Mucosa of descending colon (tissue), 3 donors: Measurements from ENCODE around the gene C11orf91. TPM values are rescaled to one million over a fixed set of nuclear protein-coding genes. Genes with fewer than 3 reads are reported as not detected.
"Not testable (repeated sequence)": the region's sequence is repeated elsewhere in the genome, so short reads cannot be mapped to it uniquely, and the experiment has no call there.

Experiments
- ATAC-seq: fragments of 200-7000 bp; cut with Tn5 transposase; one replicate; pipeline ENCODE4 v1.9.1; 2020; ENCODE audit warnings: mild to moderate bottlenecking, moderate library complexity
- DNase-seq, 3 donors: peaks; one replicate each; pipeline ENCODE4 v3.0.0-alpha.2; 2020
- H3K36me3 ChIP-seq: fragments of 200-600 bp; one replicate; pipeline ENCODE4 v1.8.0; 2021; ENCODE audit warnings: low read depth, mild to moderate bottlenecking
- H3K4me1 ChIP-seq: fragments of 200-600 bp; one replicate; pipeline ENCODE4 v1.8.0; 2021; ENCODE audit warnings: low read depth, mild to moderate bottlenecking
- H3K4me3 ChIP-seq: fragments of 200-600 bp; one replicate; pipeline ENCODE4 v1.8.0; 2021; ENCODE audit warnings: mild to moderate bottlenecking
- H3K9me3 ChIP-seq: fragments of 200-600 bp; one replicate; pipeline ENCODE4 v1.8.0; 2021; ENCODE audit warnings: mild to moderate bottlenecking
- CTCF ChIP-seq: fragments of 200-600 bp; IDR thresholded peaks from one replicate; pipeline ENCODE4 v1.8.0; 2022; ENCODE audit warnings: antibody characterized with exemption, mild to moderate bottlenecking
- intact Hi-C, 2 donors: fragments of 100-400 bp; cut with DNase I in 1 of 2; cut with micrococcal nuclease in 1 of 2; formaldehyde crosslinking; loops; one replicate each; pipeline versions ENCODE4 v1.11.0 to v1.11.1; 2022; cut with DNase I, micrococcal nuclease
- total RNA-seq, 3 donors: library from RNA; stranded (reverse); fragmentation: NEBNext Ultra II Directional in 2 of 3; extraction: Animal tissue kit (Norgen Biotek cat#: 25700) in 2 of 3; gene quantifications; one replicate each; pipeline versions ENCODE4 v1.2.1 to v1.2.4, GENCODE V29; 2021 to 2023
- donor health status: DM: no; HTN: no; CAD: no; lungs with moderate emphysema.
- donor health status: DM: no; HTN: no; CAD: no.
- donor health status: DM: no; HTN: yes; CAD: no.

C11orf91 gene
- total RNA-seq, 3 donors from 2014 or later: 0.51 to 0.70 (median 0.58) TPM

- ATAC-seq: no peak
- Histone ChIP-seq H3K4me1 (peaks cover 38% of the 10 kb centered on the region), H3K4me3 (no peak overlapping the region), H3K36me3 (no peaks in the 10 kb centered on the region), H3K9me3 (no peaks in the 10 kb centered on the region)
- no peak for TF ChIP-seq CTCF
- intact Hi-C loops: no loop called here
- DNase-seq: peak in 1 of 3 donors; percentile 17
Measured at GRCh38 chr11:33731723-33732531, 31.3 kb upstream of the C11orf91 start.

GRCh38 chr11:33730716-33731115 lies 30.1 kb upstream of the C11orf91 start:
- intact Hi-C loops: no loop called here
- ATAC-seq: no peak
- no peak for DNase-seq
- no peaks in the 10 kb centered on the region for H3K36me3 ChIP-seq
- H3K4me1 ChIP-seq: peaks cover 38% of the 10 kb centered on the region
- TF ChIP-seq CTCF: no peak
- no peaks in the 10 kb centered on the region for H3K9me3 ChIP-seq
- H3K4me3 ChIP-seq: no peak overlapping the region

- H3K36me3 ChIP-seq, intact Hi-C loops, ATAC-seq, H3K4me3 ChIP-seq, H3K9me3 ChIP-seq, DNase-seq: not testable (repeated sequence)
- H3K4me1 ChIP-seq: peaks cover 32% of the 10 kb centered on the region
Measured at GRCh38 chr11:33729072-33729664, 28.5 kb upstream of the C11orf91 start.

- ATAC-seq, H3K9me3 ChIP-seq, H3K36me3 ChIP-seq, intact Hi-C loops, DNase-seq, H3K4me3 ChIP-seq: not testable (repeated sequence)
- H3K4me1 ChIP-seq: peaks cover 30% of the 10 kb centered on the region
Measured at GRCh38 chr11:33727539-33727938, 26.9 kb upstream of the C11orf91 start.

GRCh38 chr11:33725496-33725895 lies 24.9 kb upstream of the C11orf91 start:
- intact Hi-C loops: no loop called here
- Histone ChIP-seq H3K4me3 (no peak overlapping the region), H3K36me3 (no peaks in the 10 kb centered on the region), H3K4me1 (peaks cover 14% of the 10 kb centered on the region), H3K9me3 (no peaks in the 10 kb centered on the region)
- no peak for TF ChIP-seq CTCF
- no peak for DNase-seq
- ATAC-seq: no peak

GRCh38 chr11:33724644-33725035 lies 24.0 kb upstream of the C11orf91 start:
- no peaks in the 10 kb centered on the region for H3K36me3 ChIP-seq
- H3K4me3 ChIP-seq: no peak overlapping the region
- intact Hi-C loops: no loop called here
- no peak for TF ChIP-seq CTCF
- DNase-seq (peak in 1 of 3 donors; percentile 30), ATAC-seq (peak; percentile 46)
- H3K4me1 ChIP-seq: peaks cover 14% of the 10 kb centered on the region
- H3K9me3 ChIP-seq: no peaks in the 10 kb centered on the region
